Adrenal gland (tissue), 12 donors: ENCODE data around the gene GPR78. TPM values are rescaled to one million over a fixed set of nuclear protein-coding genes. Genes with fewer than 3 reads are reported as not detected.
"Not testable (repeated sequence)": the region's sequence is repeated elsewhere in the genome, so short reads cannot be mapped to it uniquely, and the experiment has no call there.

ENCODE experiments used
- DNase-seq, 7 donors: peaks; one replicate each; pipeline ENCODE4 v3.0.0-alpha.2; 2019 to 2020
- H3K27ac ChIP-seq, 5 donors: fragments of 200-600 bp; sonication (generic) in 4 of 5; 1 replicate in 3 of 5; 2 replicates in 2 of 5; pipeline versions ENCODE4 v1.5.1 to v1.8.0; 2016 to 2020; ENCODE audit warnings: mild to moderate bottlenecking in 1 of 5
- H3K27me3 ChIP-seq: fragments of 200-600 bp; 2 replicates; pipeline ENCODE4 v1.8.0; 2021
- H3K36me3 ChIP-seq, 2 donors: fragments of 200-600 bp; replicated peaks in 1 of 2; 1 replicate in 1 of 2; 2 replicates in 1 of 2; pipeline versions ENCODE4 v1.5.1 to v1.8.0; 2018 to 2022
- H3K4me1 ChIP-seq, 2 donors: fragments of 200-600 bp; replicated peaks in 1 of 2; 1 replicate in 1 of 2; 2 replicates in 1 of 2; pipeline versions ENCODE4 v1.5.1 to v1.8.0; 2018 to 2021
- H3K4me3 ChIP-seq, 4 donors: fragments of 200-600 bp; sonication (generic) in 3 of 4; one replicate each; pipeline ENCODE4 v1.5.1; 2016 to 2018
- H3K9me3 ChIP-seq, 3 donors: fragments of 200-600 bp; sonication (generic) in 1 of 3; replicated peaks in 1 of 3; 1 replicate in 2 of 3; 2 replicates in 1 of 3; pipeline versions ENCODE4 v1.5.1 to v1.8.0; 2016 to 2021
- CTCF ChIP-seq, 6 experiments: fragments of 450-650 bp in 4 of 6; fragments of 200-600 bp in 2 of 6; sonication (generic) in 1 of 6; IDR thresholded peaks; 1 replicate in 5 of 6; 2 replicates in 1 of 6; pipeline versions ENCODE4 v1.5.1 to v1.8.0; 2016 to 2021; ENCODE audit warnings: antibody characterized with exemption in 6 of 6, mild to moderate bottlenecking in 2 of 6, moderate library complexity in 1 of 6
- POLR2A ChIP-seq, 2 donors: fragments of 450-650 bp; IDR thresholded peaks; one replicate each; pipeline ENCODE4 v1.6.1; 2017; ENCODE audit warnings: antibody characterized with exemption in 2 of 2, mild to moderate bottlenecking in 2 of 2, moderate library complexity in 1 of 2
- WGBS, 4 donors: extraction: QIAGEN DNeasy Blood & Tissue Kit in 2 of 4; methylation state at CpG; one replicate each; pipeline versions ENCODE4 v1.1.5 to v1.1.7; 2013 to 2017; 5-methylcytosine and 5-hydroxymethylcytosine counted together
- intact Hi-C, 2 donors: fragments of 100-400 bp; cut with DNase I; formaldehyde crosslinking; loops; one replicate each; pipeline versions ENCODE4 v1.14.1 to v1.15.0; 2022 to 2023
- polyA plus RNA-seq, 3 donors: library from polyadenylated mRNA; stranded (reverse); fragments of 200-250 nt in 2 of 3; fragments of 350-450 nt in 1 of 3; fragmentation: Illumina TruSeq in 1 of 3; extraction: RNeasy Lipid Tissue Mini Kit (QIAGEN cat#74804) in 1 of 3; gene quantifications; one replicate each; pipeline ENCODE4 v1.2.3, GENCODE V29; 2013 to 2014
- total RNA-seq, 9 donors: library from RNA; depleted of rRNA in 4 of 9; stranded (reverse); fragments of >200 nt in 4 of 9; fragments of 120-200 nt in 1 of 9; fragmentation: NEBNext Ultra II Directional in 1 of 9; extraction: Animal tissue kit (Norgen Biotek cat#: 25700) in 1 of 9; gene quantifications; one replicate each; pipeline versions ENCODE4 v1.1.0 to v1.2.4, GENCODE V29; 2013 to 2023
- donor health status: healthy with polysubstance abuse.
- donor health status: Bipolar disorder and iron deficiency.
- donor health status: DM: yes; HTN: yes; CAD: no.
- donor health status: DM: no; HTN: no; CAD: no.
- donor health status: DM: no; HTN: no; CAD: no.
- donor health status: DM: yes; HTN: yes; CAD: no.

Gene GPR78
- total and polyA plus RNA-seq, 12 donors: 0.03 to 0.08 (median 0.07) TPM; not detected in 8

- Histone ChIP-seq H3K9me3 (no peaks in the 10 kb centered on the region), H3K4me1 (no peaks in the 10 kb centered on the region), H3K27me3 (peaks cover 6% of the 10 kb centered on the region), H3K4me3 (no peak overlapping the region), H3K27ac (no peak overlapping the region), H3K36me3 (no peaks in the 10 kb centered on the region)
- TF ChIP-seq CTCF (IDR thresholded peaks at IDR 0.05): no peak
- no peak for TF ChIP-seq POLR2A (IDR thresholded peaks at IDR 0.05)
- WGBS, 4 donors: 66 to 81% (median 72%) methylated on average over 4 of the region's 4 CpGs
- intact Hi-C loops: no loop called here
- DNase-seq: no peak
Measured at GRCh38 chr4:8575457-8575856, 4.7 kb upstream of the GPR78 start.

- H3K4me1 ChIP-seq, H3K27ac ChIP-seq, H3K36me3 ChIP-seq, DNase-seq, H3K4me3 ChIP-seq, intact Hi-C loops, H3K9me3 ChIP-seq: not testable (repeated sequence)
- peaks cover 17% of the 10 kb centered on the region for H3K27me3 ChIP-seq
- 84 to 92% (median 88%) methylated on average over 5 of the region's 5 CpGs for WGBS, 4 donors
Measured at GRCh38 chr4:8576591-8576990, 3.6 kb upstream of the GPR78 start.

- no peak for TF ChIP-seq CTCF (IDR thresholded peaks at IDR 0.05)
- TF ChIP-seq POLR2A (IDR thresholded peaks at IDR 0.05): no peak
- Histone ChIP-seq H3K36me3 (no peaks in the 10 kb centered on the region), H3K27ac (no peak overlapping the region), H3K4me1 (no peaks in the 10 kb centered on the region), H3K4me3 (no peak overlapping the region), H3K27me3 (peaks cover 17% of the 10 kb centered on the region), H3K9me3 (no peaks in the 10 kb centered on the region)
- WGBS, 4 donors: 56 to 64% (median 63%) methylated on average over 8 of the region's 8 CpGs
- intact Hi-C loops: no loop called here
- DNase-seq: no peak
Measured at GRCh38 chr4:8577046-8577445, 3.1 kb upstream of the GPR78 start.

GRCh38 chr4:8577972-8578371, 2.2 kb upstream of the GPR78 start:
- WGBS, 4 donors: 68 to 76% (median 69%) methylated on average over 4 of the region's 4 CpGs
- no peak for DNase-seq
- Histone ChIP-seq H3K4me1 (no peaks in the 10 kb centered on the region), H3K36me3 (no peaks in the 10 kb centered on the region), H3K9me3 (no peaks in the 10 kb centered on the region), H3K4me3 (no peak overlapping the region), H3K27me3 (peaks cover 17% of the 10 kb centered on the region), H3K27ac (no peak overlapping the region)
- intact Hi-C loops: no loop called here
- TF ChIP-seq CTCF (IDR thresholded peaks at IDR 0.05): no peak
- TF ChIP-seq POLR2A (IDR thresholded peaks at IDR 0.05): no peak

DNA sequence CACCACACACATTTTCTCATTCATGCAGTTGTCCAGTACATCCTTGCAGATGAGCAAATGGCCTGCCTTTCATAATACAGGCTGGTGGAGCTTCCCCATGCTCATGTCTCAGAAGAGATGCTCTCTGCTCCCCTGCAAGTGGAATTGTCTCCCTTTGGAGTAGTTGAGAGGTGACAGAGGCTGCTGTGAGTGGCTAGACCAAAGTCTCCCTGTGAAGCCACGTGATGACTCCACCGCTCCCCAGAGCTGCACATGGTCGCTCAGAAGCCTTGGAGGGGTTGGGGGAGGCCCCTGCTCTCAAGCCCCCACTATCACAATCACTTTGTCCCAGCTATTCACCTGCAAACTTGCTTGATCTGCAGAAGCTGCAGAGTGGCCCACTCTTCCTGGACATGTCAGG, 1.5 kb upstream of the GPR78 start:
- no peak for DNase-seq
- no peak overlapping the region for H3K4me3 ChIP-seq
- no peak overlapping the region for H3K27ac ChIP-seq
- WGBS, 4 donors: 57 to 100% (median 70%) methylated on average over 1 to 3 of the region's 3 CpGs
- H3K9me3 ChIP-seq: no peaks in the 10 kb centered on the region
- no peaks in the 10 kb centered on the region for H3K36me3 ChIP-seq
- intact Hi-C loops: no loop called here
- TF ChIP-seq CTCF (IDR thresholded peaks at IDR 0.05) (no peak), POLR2A (IDR thresholded peaks at IDR 0.05) (no peak)
- H3K27me3 ChIP-seq: peaks cover 17% of the 10 kb centered on the region
- no peaks in the 10 kb centered on the region for H3K4me1 ChIP-seq
